ENCODE results near the gene ALDH3B1. TPM values are rescaled to one million over a fixed set of nuclear protein-coding genes. Genes with fewer than 3 reads are reported as not detected.

ALDH3B1 gene
- total RNA-seq, 1 donor from 2014 or later = 0.35 TPM

DNA sequence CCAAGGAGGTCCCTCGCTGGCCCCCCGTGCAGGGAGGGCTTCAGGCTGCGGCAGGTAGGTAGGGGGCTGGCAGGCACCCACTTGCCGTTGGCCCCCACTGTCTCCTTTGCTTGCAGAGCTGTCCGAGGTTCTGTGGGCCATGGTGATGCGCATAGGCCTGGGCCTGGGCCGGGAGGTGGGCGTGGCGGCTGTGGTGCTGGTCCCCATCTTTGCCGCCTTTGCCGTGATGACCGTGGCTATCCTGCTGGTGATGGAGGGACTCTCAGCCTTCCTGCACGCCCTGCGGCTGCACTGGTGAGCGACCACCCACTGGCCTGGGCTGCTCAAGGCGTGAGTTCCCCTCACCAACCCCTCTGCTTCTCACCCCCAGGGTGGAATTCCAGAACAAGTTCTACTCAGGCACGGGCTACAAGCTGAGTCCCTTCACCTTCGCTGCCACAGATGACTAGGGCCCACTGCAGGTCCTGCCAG lies 40.3 kb downstream of the ALDH3B1 start:
- Mint-ChIP-seq H3K36me3 (ENCODE audit: low read depth) (no peaks in the 10 kb centered on the region), H3K27ac (ENCODE audit: unreplicated experiment) (no peak overlapping the region), H3K4me1 (peaks cover 4% of the 10 kb centered on the region), H3K4me3 (no peak overlapping the region), H3K27me3 (ENCODE audit: low read depth) (no peaks in the 10 kb centered on the region), H3K9me3 (no peaks in the 10 kb centered on the region)
- DNase-seq (ENCODE audit: low read depth, low spot score) = no peak
- TF ChIP-seq, protein P1, sequence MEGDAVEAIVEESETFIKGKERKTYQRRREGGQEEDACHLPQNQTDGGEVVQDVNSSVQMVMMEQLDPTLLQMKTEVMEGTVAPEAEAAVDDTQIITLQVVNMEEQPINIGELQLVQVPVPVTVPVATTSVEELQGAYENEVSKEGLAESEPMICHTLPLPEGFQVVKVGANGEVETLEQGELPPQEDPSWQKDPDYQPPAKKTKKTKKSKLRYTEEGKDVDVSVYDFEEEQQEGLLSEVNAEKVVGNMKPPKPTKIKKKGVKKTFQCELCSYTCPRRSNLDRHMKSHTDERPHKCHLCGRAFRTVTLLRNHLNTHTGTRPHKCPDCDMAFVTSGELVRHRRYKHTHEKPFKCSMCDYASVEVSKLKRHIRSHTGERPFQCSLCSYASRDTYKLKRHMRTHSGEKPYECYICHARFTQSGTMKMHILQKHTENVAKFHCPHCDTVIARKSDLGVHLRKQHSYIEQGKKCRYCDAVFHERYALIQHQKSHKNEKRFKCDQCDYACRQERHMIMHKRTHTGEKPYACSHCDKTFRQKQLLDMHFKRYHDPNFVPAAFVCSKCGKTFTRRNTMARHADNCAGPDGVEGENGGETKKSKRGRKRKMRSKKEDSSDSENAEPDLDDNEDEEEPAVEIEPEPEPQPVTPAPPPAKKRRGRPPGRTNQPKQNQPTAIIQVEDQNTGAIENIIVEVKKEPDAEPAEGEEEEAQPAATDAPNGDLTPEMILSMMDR (conservative IDR thresholded peaks at IDR 0.05) = no peak

DNA sequence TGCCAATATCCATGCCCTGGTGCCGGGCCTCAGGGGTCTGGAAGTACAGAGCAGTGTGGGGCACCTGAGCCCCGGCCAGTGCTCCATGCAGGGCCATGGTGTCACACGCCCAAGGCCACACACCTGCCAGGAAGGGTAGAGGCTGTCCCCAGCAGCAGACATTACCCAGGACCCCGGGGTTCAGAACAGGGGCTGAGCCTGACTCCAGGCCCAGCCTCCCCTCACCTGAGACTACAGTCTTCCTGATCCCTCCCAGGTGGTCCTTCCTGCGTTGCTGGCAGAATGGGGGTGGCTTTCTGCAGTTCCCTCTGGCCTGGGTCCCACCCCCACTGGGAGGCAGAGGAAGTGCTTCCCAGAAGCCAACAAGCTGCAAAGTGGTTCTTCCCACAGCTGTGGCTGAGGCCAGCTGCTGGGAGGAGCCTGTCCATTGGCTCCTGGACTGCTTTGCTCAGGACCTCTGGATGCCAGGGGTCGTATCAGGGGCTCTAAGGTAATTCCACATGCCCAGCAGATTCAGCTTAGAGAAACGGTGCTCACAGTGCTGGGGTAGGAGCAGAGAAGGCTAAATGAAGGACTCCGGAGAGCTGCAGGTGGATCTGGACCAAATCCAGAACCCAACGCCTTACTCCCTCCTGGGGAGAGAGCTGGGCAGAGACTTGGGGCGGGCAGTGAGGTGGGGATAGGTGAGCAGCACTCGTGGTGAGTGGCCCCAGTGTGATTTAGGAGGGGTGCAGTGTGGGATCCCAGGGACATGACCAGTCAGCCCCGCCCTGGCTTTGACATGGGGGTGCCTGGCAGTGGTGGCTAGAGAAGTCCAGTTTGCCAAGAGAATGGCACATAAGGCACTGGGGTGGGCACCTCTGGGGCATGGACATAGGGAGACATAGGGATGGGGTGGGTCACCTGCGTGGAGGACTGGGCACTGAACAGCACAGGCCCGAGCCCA lies 41.3 kb downstream of the ALDH3B1 start:
- Mint-ChIP-seq H3K27me3 (ENCODE audit: low read depth) (no peaks in the 10 kb centered on the region), H3K27ac (ENCODE audit: unreplicated experiment) (no peak overlapping the region), H3K36me3 (ENCODE audit: low read depth) (no peaks in the 10 kb centered on the region), H3K4me1 (peaks cover 4% of the 10 kb centered on the region), H3K4me3 (no peak overlapping the region), H3K9me3 (no peaks in the 10 kb centered on the region)
- TF ChIP-seq, protein P1 (conservative IDR thresholded peaks at IDR 0.05) = no peak
- DNase-seq (ENCODE audit: low read depth, low spot score) = no peak

DNA sequence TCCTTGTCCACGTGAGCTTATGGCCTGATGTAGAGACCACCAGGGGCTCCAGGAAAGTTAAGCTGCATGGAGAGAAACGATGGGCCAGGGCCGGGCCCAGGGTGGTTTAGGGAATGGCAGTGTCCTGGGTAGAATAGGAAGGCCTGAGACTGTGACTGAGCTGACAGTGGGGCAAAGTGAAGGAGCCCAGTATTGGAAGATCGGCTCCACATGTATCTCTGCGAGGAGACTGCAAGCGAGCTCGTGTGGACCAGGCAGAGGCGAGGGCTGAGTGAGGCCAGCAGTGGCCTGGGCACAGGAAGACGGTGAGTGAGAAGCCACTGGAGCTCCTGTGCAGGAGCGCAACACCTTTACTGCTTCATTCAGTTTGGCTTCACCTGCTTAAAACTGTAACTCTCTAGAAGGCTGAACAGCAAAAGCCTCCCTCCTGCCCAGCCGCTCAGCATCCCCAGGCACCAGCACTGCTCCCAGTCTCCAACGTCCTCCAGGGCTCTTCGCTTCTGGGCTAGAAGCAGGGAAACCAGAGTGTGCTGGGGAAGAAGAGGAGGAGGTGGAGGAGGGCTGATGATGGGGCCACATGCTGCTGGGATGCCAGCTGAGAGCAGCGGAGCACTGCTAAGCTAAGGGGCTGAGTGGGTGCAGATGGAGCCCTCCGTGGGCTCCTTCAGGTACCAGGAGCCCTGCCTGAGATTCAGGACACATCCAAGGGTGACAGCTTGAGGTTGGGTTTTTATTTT lies 42.2 kb downstream of the ALDH3B1 start:
- Mint-ChIP-seq H3K4me3 (no peak overlapping the region), H3K27me3 (ENCODE audit: low read depth) (no peaks in the 10 kb centered on the region), H3K4me1 (peaks cover 4% of the 10 kb centered on the region), H3K9me3 (no peaks in the 10 kb centered on the region), H3K27ac (ENCODE audit: unreplicated experiment) (no peak overlapping the region), H3K36me3 (ENCODE audit: low read depth) (no peaks in the 10 kb centered on the region)
- TF ChIP-seq, protein P1 (conservative IDR thresholded peaks at IDR 0.05) = no peak
- no peak for DNase-seq (ENCODE audit: low read depth, low spot score)

DNA sequence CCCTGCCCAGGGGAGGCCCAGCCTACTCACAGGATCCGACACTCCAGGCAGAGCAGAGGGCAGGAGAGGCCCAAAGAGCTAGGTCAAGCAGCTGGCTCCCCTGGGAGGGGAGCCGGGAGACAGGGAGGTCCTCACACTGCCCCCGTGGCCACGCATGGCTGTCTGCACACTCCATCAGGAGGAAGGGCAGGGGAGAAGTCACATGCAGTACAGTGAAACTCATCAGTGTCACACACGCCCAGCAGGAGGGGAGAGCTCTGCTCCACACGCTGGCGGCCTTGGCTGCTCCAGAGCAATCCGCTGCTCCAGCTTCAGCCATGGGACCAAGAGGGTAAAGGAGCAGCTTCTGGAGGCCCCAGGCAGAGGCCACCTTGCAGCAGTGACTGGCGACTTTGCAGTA lies 43.0 kb downstream of the ALDH3B1 start:
- Mint-ChIP-seq H3K27me3 (ENCODE audit: low read depth) (no peaks in the 10 kb centered on the region), H3K27ac (ENCODE audit: unreplicated experiment) (no peak overlapping the region), H3K36me3 (ENCODE audit: low read depth) (peaks cover 2% of the 10 kb centered on the region), H3K4me3 (no peak overlapping the region), H3K9me3 (no peaks in the 10 kb centered on the region), H3K4me1 (peaks cover 4% of the 10 kb centered on the region)
- TF ChIP-seq, protein P1 (conservative IDR thresholded peaks at IDR 0.05) = no peak
- DNase-seq (ENCODE audit: low read depth, low spot score) = no peak

DNA sequence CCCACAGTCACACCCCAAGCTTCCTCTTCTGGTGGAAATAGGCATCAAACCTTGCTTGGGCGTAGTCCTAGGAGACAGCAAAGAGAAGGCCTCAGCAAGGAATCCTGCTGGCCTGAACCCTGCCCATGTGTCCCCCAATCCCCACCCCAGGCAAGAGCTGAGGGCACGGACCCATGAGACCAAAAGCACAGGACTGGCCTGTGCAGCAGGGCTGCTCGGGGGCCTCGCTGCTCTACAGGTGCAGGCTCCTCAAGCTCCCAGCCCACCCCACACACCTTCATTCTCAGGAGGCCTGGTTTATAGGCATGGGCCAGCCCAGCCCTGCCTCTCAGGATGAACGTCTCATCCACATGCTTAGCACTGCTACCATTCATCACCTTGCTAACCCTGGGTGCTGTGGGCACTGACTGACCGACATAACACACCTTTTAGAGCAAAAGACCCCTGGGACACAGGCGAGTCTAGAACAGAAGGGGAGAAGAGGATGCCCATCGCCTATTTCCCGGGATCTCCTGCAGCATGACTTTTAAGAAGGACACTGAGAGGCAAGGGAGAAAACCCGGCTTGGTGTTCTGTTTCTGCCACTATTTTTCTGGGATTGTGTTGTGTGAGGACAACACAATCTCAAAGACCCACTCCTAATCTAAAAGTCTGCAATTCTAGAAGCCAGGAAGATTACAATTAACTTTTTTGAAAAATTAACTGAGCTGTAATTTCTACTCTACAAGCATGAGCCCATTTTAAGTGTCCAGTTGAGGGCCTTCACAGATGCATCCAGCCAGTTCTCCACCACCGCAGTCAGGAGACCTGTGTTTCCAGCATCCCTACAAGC lies 44.1 kb downstream of the ALDH3B1 start:
- Mint-ChIP-seq H3K4me3 (no peak overlapping the region), H3K27me3 (ENCODE audit: low read depth) (no peaks in the 10 kb centered on the region), H3K36me3 (ENCODE audit: low read depth) (peaks cover 8% of the 10 kb centered on the region), H3K4me1 (peaks cover 4% of the 10 kb centered on the region), H3K27ac (ENCODE audit: unreplicated experiment) (no peak overlapping the region), H3K9me3 (no peaks in the 10 kb centered on the region)
- no peak for DNase-seq (ENCODE audit: low read depth, low spot score)
- TF ChIP-seq, protein P1 (conservative IDR thresholded peaks at IDR 0.05) = no peak
